Endothelial cell of umbilical vein (primary cell): ENCODE data around the gene MORN5. TPM values are rescaled to one million over a fixed set of nuclear protein-coding genes. Genes with fewer than 3 reads are reported as not detected.

Experiments used
- BruUV-seq: library from RNA; stranded (reverse); fragments of 400-500 nt; replicated peaks from 2 replicates; lab custom pipeline; 2021; lab: Mats Ljungman, UMichigan
- CTCF ChIA-PET: fragments of 300-600, 350-600 bp; sonication (Branson Sonifier 250); formaldehyde crosslinking; loops from one replicate; lab custom pipeline; 2021; ENCODE audit warnings: antibody characterized with exemption, inconsistent platforms; lab: Charles Lee
- POLR2A ChIA-PET: fragments of 300-600, 350-600 bp; sonication (Branson Sonifier 250); formaldehyde crosslinking; loops from one replicate; lab custom pipeline; 2021; ENCODE audit warnings: antibody characterized with exemption, inconsistent platforms; lab: Charles Lee
- DNase-seq: peaks from one replicate; pipeline ENCODE4 v3.0.0-alpha.2; 2011; ENCODE audit warnings: low read depth, low spot score
- FAIRE-seq: peaks from 2 replicates; lab custom pipeline; 2011; peaks lifted over from hg19 to GRCh38; lab: Jason Lieb, UNC
- H2AFZ ChIP-seq: 2 replicates; pipeline ENCODE4 v1.6.0; 2012; ENCODE audit warnings: low read depth, low read length, control low read depth, inconsistent platforms
- H3K27ac ChIP-seq: 2 replicates; pipeline ENCODE4 v1.5.1; 2011; ENCODE audit warnings: low read depth, mild to moderate bottlenecking, control low read depth, low read length, moderate library complexity; ENCODE audit not compliant: insufficient read depth
- H3K27me3 ChIP-seq, 2 experiments: 2 replicates each; pipeline versions ENCODE4 v1.6.0 to v1.6.1; 2011; ENCODE audit warnings: low read length in 2 of 2, mixed read lengths in 1 of 2; ENCODE audit not compliant: control insufficient read depth in 2 of 2, insufficient read depth in 2 of 2
- H3K36me3 ChIP-seq, 2 experiments: 2 replicates in 1 of 2; 3 replicates in 1 of 2; pipeline ENCODE4 v1.5.1; 2011; ENCODE audit warnings: low read length in 2 of 2, mild to moderate bottlenecking in 1 of 2, moderate library complexity in 1 of 2; ENCODE audit not compliant: control insufficient read depth in 2 of 2, insufficient read depth in 2 of 2; ENCODE audit errors: extremely low read depth in 1 of 2
- H3K4me1 ChIP-seq: 3 replicates; pipeline ENCODE4 v1.5.1; 2011; ENCODE audit warnings: mild to moderate bottlenecking, low read length; ENCODE audit not compliant: control insufficient read depth, insufficient read depth; ENCODE audit errors: extremely low read depth
- H3K4me2 ChIP-seq: 2 replicates; pipeline ENCODE4 v1.6.1; 2011; ENCODE audit warnings: low read length, control low read depth, mixed read lengths; ENCODE audit not compliant: insufficient read depth
- H3K4me3 ChIP-seq, 3 experiments: fragments of 200-600 bp in 1 of 3; sonication (generic), shearing (Covaris generic) in 1 of 3; replicated peaks in 1 of 3; 2 replicates each; pipeline ENCODE4 v1.5.1; 2011 to 2016; ENCODE audit warnings: control low read depth in 3 of 3, low read length in 3 of 3, mild to moderate bottlenecking in 2 of 3, inconsistent platforms in 1 of 3, low read depth in 1 of 3, moderate library complexity in 1 of 3; ENCODE audit not compliant: insufficient read depth in 1 of 3
- H3K79me2 ChIP-seq: 2 replicates; pipeline ENCODE4 v1.6.0; 2012; ENCODE audit warnings: low read length, inconsistent platforms; ENCODE audit not compliant: control insufficient read depth, insufficient read depth
- H3K9ac ChIP-seq: replicated peaks from 2 replicates; pipeline ENCODE3; 2011; ENCODE audit warnings: low read length, control low read depth; ENCODE audit not compliant: insufficient read depth; ENCODE audit errors: extremely low read depth
- H3K9me1 ChIP-seq: replicated peaks from 3 replicates; pipeline ENCODE4 v1.6.0; 2011; ENCODE audit warnings: mild to moderate bottlenecking, low read length; ENCODE audit not compliant: control insufficient read depth, insufficient read depth; ENCODE audit errors: extremely low read depth
- H3K9me3 ChIP-seq: replicated peaks from 2 replicates; pipeline ENCODE4 v1.5.1; 2012; ENCODE audit warnings: low read length, inconsistent platforms; ENCODE audit not compliant: control insufficient read depth, insufficient read depth
- H4K20me1 ChIP-seq: replicated peaks from 2 replicates; pipeline ENCODE3; 2011; ENCODE audit warnings: mild to moderate bottlenecking, low read length; ENCODE audit not compliant: control insufficient read depth, insufficient read depth; ENCODE audit errors: extremely low read depth
- EZH2 ChIP-seq: IDR thresholded peaks from 2 replicates; pipeline ENCODE4 v1.6.1; 2012; ENCODE audit warnings: borderline replicate concordance, low read depth, mild to moderate bottlenecking, moderate library complexity, low read length, inconsistent platforms; ENCODE audit not compliant: severe bottlenecking
- FOS ChIP-seq: IDR thresholded peaks from 2 replicates; pipeline ENCODE4 v1.6.1; 2011; ENCODE audit warnings: mild to moderate bottlenecking, low read length, moderate library complexity, borderline replicate concordance; ENCODE audit not compliant: insufficient read depth
- JUN ChIP-seq: IDR thresholded peaks from 2 replicates; pipeline ENCODE4 v1.6.1; 2011; ENCODE audit warnings: borderline replicate concordance, low read depth; ENCODE audit not compliant: insufficient read length, insufficient read depth
- dilution Hi-C: fragments of 300-500 bp; cut with MboI; formaldehyde crosslinking; loops from one replicate; pipeline ENCODE4 v1.15.0; 2019; ENCODE audit warnings: low sequenced_read_pairs; ENCODE audit not compliant: extremely low pct_ligation_motif_present
- intact Hi-C: fragments of 100-400 bp; cut with micrococcal nuclease; formaldehyde crosslinking; loops from one replicate; pipeline ENCODE4 v1.10.0; 2022
- polyA plus RNA-seq, 4 experiments: library from polyadenylated mRNA; depleted of rRNA in 3 of 4; stranded (reverse) in 3 of 4; unstranded in 1 of 4; fragments of >200 nt; gene quantifications; 2 replicates each; pipeline versions ENCODE4 v1.2.1 to v1.2.3, GENCODE V29; 2011 to 2012; ENCODE audit warnings: missing spikeins in 1 of 4
- total RNA-seq: library from RNA; stranded (reverse); gene quantifications from 2 replicates; pipeline ENCODE4 v1.2.3, GENCODE V29; 2021
- TF ChIP-seq, protein P1 (sequence below), 2 donors: IDR thresholded peaks; 1 replicate in 1 of 2; 2 replicates in 1 of 2; pipeline ENCODE4 v1.5.1; 2011; ENCODE audit warnings: low read length in 2 of 2, mild to moderate bottlenecking in 2 of 2, moderate library complexity in 2 of 2, control low read depth in 1 of 2, inconsistent platforms in 1 of 2, low read depth in 1 of 2; ENCODE audit not compliant: insufficient read depth in 1 of 2; ENCODE audit errors: extremely low read depth in 1 of 2
- TF ChIP-seq, protein P2 (sequence below): IDR thresholded peaks from 2 replicates; pipeline ENCODE4 v1.6.1; 2011; ENCODE audit not compliant: insufficient read depth, insufficient read length

The MORN5 gene
- total and polyA plus RNA-seq, 2 donors (not counting 3 experiments of a cell fraction or from before 2014, with no cell fraction given) = not detected

DNA sequence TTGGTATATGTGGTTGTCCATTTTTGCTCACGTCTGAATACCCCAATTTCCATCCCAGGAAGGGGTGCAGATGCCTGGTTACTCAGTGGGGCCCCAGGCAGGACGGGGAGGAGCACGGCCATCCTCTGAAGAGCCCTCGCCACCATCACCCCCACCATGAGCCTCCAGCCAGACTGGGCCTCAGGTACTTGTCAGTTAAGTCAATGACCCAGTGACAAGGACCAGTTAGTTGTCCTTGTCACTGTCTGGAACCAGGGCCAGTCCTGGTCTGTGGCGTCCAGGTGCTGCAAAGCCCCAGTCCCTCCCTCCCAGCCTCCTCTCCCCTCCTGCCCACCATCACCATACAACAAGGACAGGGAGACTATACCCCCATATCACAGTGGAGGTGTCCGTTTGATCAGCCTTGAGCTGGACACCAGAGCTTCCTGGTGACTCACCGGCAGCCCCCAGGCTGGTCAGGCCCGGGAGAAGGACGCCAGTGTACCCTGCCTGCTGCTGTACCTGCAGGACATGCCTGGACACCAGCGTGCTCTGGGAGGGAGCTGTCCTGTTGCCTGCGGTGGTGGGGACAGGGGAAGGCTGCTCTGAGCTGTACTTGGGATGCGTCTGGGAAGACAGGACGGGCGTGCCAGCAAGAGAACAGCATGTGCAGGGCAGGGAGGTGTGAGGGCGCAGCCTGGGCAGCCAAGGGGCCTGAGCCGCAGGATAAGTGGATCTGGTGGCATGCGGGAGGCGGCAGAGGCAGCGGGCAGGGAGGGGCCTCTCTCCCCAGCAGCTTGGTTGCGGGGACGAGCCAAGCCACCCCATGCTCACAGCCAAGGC is 34.0 kb upstream of the MORN5 start:
- H3K9me3 ChIP-seq = no peaks in the 10 kb centered on the region
- no peak overlapping the region for H3K9ac ChIP-seq
- H4K20me1 ChIP-seq = no peaks in the 10 kb centered on the region
- POLR2A ChIA-PET = interaction anchor here (1.2 kb wide), 2 partner anchors 225 to 694 kb away, joined by 3 to 4 read pairs; no protein-coding TSS in a partner anchor
- H3K4me1 ChIP-seq = peaks cover 20% of the 10 kb centered on the region
- H2AFZ ChIP-seq = no peak overlapping the region
- no peaks in the 10 kb centered on the region for H3K27me3 ChIP-seq
- H3K36me3 ChIP-seq = no peaks in the 10 kb centered on the region
- H3K9me1 ChIP-seq = no peaks in the 10 kb centered on the region
- no peak for TF ChIP-seq JUN
- TF ChIP-seq, protein P1, sequence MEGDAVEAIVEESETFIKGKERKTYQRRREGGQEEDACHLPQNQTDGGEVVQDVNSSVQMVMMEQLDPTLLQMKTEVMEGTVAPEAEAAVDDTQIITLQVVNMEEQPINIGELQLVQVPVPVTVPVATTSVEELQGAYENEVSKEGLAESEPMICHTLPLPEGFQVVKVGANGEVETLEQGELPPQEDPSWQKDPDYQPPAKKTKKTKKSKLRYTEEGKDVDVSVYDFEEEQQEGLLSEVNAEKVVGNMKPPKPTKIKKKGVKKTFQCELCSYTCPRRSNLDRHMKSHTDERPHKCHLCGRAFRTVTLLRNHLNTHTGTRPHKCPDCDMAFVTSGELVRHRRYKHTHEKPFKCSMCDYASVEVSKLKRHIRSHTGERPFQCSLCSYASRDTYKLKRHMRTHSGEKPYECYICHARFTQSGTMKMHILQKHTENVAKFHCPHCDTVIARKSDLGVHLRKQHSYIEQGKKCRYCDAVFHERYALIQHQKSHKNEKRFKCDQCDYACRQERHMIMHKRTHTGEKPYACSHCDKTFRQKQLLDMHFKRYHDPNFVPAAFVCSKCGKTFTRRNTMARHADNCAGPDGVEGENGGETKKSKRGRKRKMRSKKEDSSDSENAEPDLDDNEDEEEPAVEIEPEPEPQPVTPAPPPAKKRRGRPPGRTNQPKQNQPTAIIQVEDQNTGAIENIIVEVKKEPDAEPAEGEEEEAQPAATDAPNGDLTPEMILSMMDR (IDR thresholded peaks at IDR 0.05; ENCODE audit: extremely low read depth in 1 of 2, insufficient read depth in 1 of 2, low read depth in 1 of 2, low read length in 2 of 2) = no peak
- no peak for TF ChIP-seq EZH2
- TF ChIP-seq, protein P2, sequence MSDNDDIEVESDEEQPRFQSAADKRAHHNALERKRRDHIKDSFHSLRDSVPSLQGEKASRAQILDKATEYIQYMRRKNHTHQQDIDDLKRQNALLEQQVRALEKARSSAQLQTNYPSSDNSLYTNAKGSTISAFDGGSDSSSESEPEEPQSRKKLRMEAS = no peak
- TF ChIP-seq FOS = peak; percentile 41
- no peak overlapping the region for H3K27ac ChIP-seq
- H3K79me2 ChIP-seq = no peaks in the 10 kb centered on the region
- dilution Hi-C loops (no loop called here), intact Hi-C loops (loop anchor here (1.0 to 2.0 kb wide), 8 partner anchors 19 to 685 kb away; partner anchors contain the start of genes LHX6, MRRF and RBM18)
- no peak overlapping the region for H3K4me3 ChIP-seq
- FAIRE-seq = peak; percentile 78
- peak; percentile 32 for DNase-seq
- no peak overlapping the region for H3K4me2 ChIP-seq
- CTCF ChIA-PET = interaction anchor here (0.5 to 14.3 kb wide), 46 partner anchors 9 to 685 kb away, joined by 3 to 576 read pairs (median 6); partner anchors contain the start of genes MRRF, PTGS1, RBM18 and TTLL11
- BruUV-seq = no TSS peak
